NCI-H1436 (cell line): ENCODE data around the gene MSH3.
"Not testable (repeated sequence)": the region's sequence is repeated elsewhere in the genome, so short reads cannot be mapped to it uniquely, and the experiment has no call there.

Experiments
- DNase-seq: peaks from one replicate; lab custom pipeline; 2025; lab: John Stamatoyannopoulos, UW

Gene MSH3

GRCh38 chr5:80755626-80756025 is 101.2 kb downstream of the MSH3 start:
- DNase-seq: no peak

GRCh38 chr5:80756292-80756691 is 101.8 kb downstream of the MSH3 start:
- DNase-seq: no peak

GRCh38 chr5:80757290-80757689 is 102.8 kb downstream of the MSH3 start:
- DNase-seq: no peak

- no peak for DNase-seq
Measured at GRCh38 chr5:80759866-80760577, 105.6 kb downstream of the MSH3 start.

- DNase-seq: no peak
Measured at GRCh38 chr5:80760680-80761079, 106.2 kb downstream of the MSH3 start.

GRCh38 chr5:80761176-80761575 is 106.7 kb downstream of the MSH3 start:
- DNase-seq: no peak

GRCh38 chr5:80761966-80762365 is 107.5 kb downstream of the MSH3 start:
- no peak for DNase-seq

GRCh38 chr5:80762573-80762972 is 108.1 kb downstream of the MSH3 start:
- no peak for DNase-seq

- no peak for DNase-seq
Measured at GRCh38 chr5:80763211-80763610, 108.8 kb downstream of the MSH3 start.

GRCh38 chr5:80763873-80764647 is 109.6 kb downstream of the MSH3 start:
- DNase-seq: no peak

- DNase-seq: no peak
Measured at GRCh38 chr5:80764786-80765185, 110.3 kb downstream of the MSH3 start.

GRCh38 chr5:80777347-80778287 is 123.2 kb downstream of the MSH3 start:
- DNase-seq: no peak

GRCh38 chr5:80780024-80780423 is 125.6 kb downstream of the MSH3 start:
- no peak for DNase-seq

- no peak for DNase-seq
Measured at GRCh38 chr5:80780761-80781285, 126.4 kb downstream of the MSH3 start.

GRCh38 chr5:80781356-80781755 is 126.9 kb downstream of the MSH3 start:
- DNase-seq: no peak

GRCh38 chr5:80782626-80783025 is 128.2 kb downstream of the MSH3 start:
- DNase-seq: no peak

- DNase-seq: not testable (repeated sequence)
Measured at GRCh38 chr5:80783751-80784150, 129.3 kb downstream of the MSH3 start.

- DNase-seq: no peak
Measured at GRCh38 chr5:80784451-80784850, 130.0 kb downstream of the MSH3 start.

- not testable (repeated sequence) for DNase-seq
Measured at GRCh38 chr5:80789319-80790016, 135.0 kb downstream of the MSH3 start.

GRCh38 chr5:80790698-80791097 is 136.2 kb downstream of the MSH3 start:
- no peak for DNase-seq

GRCh38 chr5:80793354-80793753 is 138.9 kb downstream of the MSH3 start:
- no peak for DNase-seq

- no peak for DNase-seq
Measured at GRCh38 chr5:80796846-80797245, 142.4 kb downstream of the MSH3 start.
